Body of pancreas (tissue), 4 donors: ENCODE measurements around the gene C11orf16. TPM values are rescaled to one million over a fixed set of nuclear protein-coding genes. Genes with fewer than 3 reads are reported as not detected.
A peak's percentile ranks its signal among the peaks of the same experiment; 100 is the strongest.

Experiments used
- ATAC-seq: fragments of 150-250 bp; one replicate; pipeline ENCODE4 v1.9.1; 2016
- DNase-seq, 4 donors: peaks; one replicate each; pipeline ENCODE4 v3.0.0-alpha.2; 2019
- H3K27ac ChIP-seq, 4 donors: fragments of 200-600 bp; sonication (generic); 1 replicate in 3 of 4; 2 replicates in 1 of 4; pipeline versions ENCODE4 v1.5.1 to v1.6.1; 2016 to 2019; ENCODE audit warnings: mild to moderate bottlenecking in 1 of 4, mixed read lengths in 1 of 4, moderate library complexity in 1 of 4
- H3K27me3 ChIP-seq, 2 donors: fragments of 200-600 bp; sonication (generic); one replicate each; pipeline ENCODE4 v1.6.0; 2016; ENCODE audit warnings: mild to moderate bottlenecking in 1 of 2
- H3K36me3 ChIP-seq, 2 donors: fragments of 200-600 bp; sonication (generic); replicated peaks in 1 of 2; 2 replicates each; pipeline ENCODE4 v1.5.1; 2016; ENCODE audit warnings: low read depth in 2 of 2; ENCODE audit not compliant: insufficient read depth in 1 of 2
- H3K4me1 ChIP-seq: fragments of 200-600 bp; sonication (generic); one replicate; pipeline ENCODE4 v1.6.0; 2016
- H3K4me3 ChIP-seq, 2 donors: fragments of 200-600 bp; sonication (generic); 1 replicate in 1 of 2; 2 replicates in 1 of 2; pipeline ENCODE4 v1.5.1; 2016 to 2019
- H3K9me3 ChIP-seq, 3 donors: fragments of 200-600 bp; sonication (generic); 1 replicate in 2 of 3; 2 replicates in 1 of 3; pipeline ENCODE4 v1.5.1; 2016
- CTCF ChIP-seq, 7 experiments: fragments of 450-650 bp in 4 of 7; fragments of 200-600 bp in 3 of 7; sonication (generic) in 3 of 7; IDR thresholded peaks; one replicate each; pipeline ENCODE4 v1.5.1; 2016 to 2019; ENCODE audit warnings: antibody characterized with exemption in 7 of 7
- POLR2A ChIP-seq, 3 donors: fragments of 450-650 bp; IDR thresholded peaks; one replicate each; pipeline ENCODE4 v1.6.1; 2016; ENCODE audit warnings: antibody characterized with exemption in 3 of 3, mild to moderate bottlenecking in 2 of 3
- WGBS, 2 donors: methylation state at CpG; one replicate each; pipeline ENCODE4 v1.1.5; 2017; 5-methylcytosine and 5-hydroxymethylcytosine counted together
- intact Hi-C: fragments of 100-400 bp; cut with DNase I; formaldehyde crosslinking; loops from one replicate; pipeline ENCODE4 v1.15.1; 2023
- small RNA-seq: library from RNA; depleted of rRNA; stranded (forward); fragments of <200 nt; gene quantifications from one replicate; pipeline ENCODE3, GENCODE V24; 2016
- total RNA-seq, 2 donors: library from RNA; depleted of rRNA; stranded (reverse); fragments of >200 nt; gene quantifications; one replicate each; pipeline ENCODE4 v1.1.0, GENCODE V29; 2016

Gene C11orf16
- total RNA-seq, 2 donors from 2014 or later = not detected

GRCh38 chr11:8873741-8874405 is 58.9 kb downstream of the C11orf16 start:
- 67 to 83% methylated on average over 6 of the region's 6 CpGs for WGBS, 2 donors
- Histone ChIP-seq H3K4me1 (peaks cover 16% of the 10 kb centered on the region), H3K4me3 (no peak overlapping the region), H3K36me3 (no peaks in the 10 kb centered on the region), H3K9me3 (no peaks in the 10 kb centered on the region), H3K27me3 (no peaks in the 10 kb centered on the region), H3K27ac (no peak overlapping the region)
- DNase-seq = no peak
- intact Hi-C loops = no loop called here
- no peak for ATAC-seq
- no peak for TF ChIP-seq POLR2A (IDR thresholded peaks at IDR 0.05)
- TF ChIP-seq CTCF (IDR thresholded peaks at IDR 0.05) = no peak

- intact Hi-C loops = no loop called here
- H3K27ac ChIP-seq = peak overlapping the region in 2 of 4 donors; percentile 1 to 73
- ATAC-seq = no peak
- no peaks in the 10 kb centered on the region for H3K9me3 ChIP-seq
- TF ChIP-seq CTCF (IDR thresholded peaks at IDR 0.05) = no peak
- TF ChIP-seq POLR2A (IDR thresholded peaks at IDR 0.05) = no peak
- no peak overlapping the region for H3K4me3 ChIP-seq
- peaks cover 16% of the 10 kb centered on the region for H3K4me1 ChIP-seq
- 68 to 85% methylated on average over 5 to 6 of the region's 6 CpGs for WGBS, 2 donors
- no peaks in the 10 kb centered on the region for H3K27me3 ChIP-seq
- no peaks in the 10 kb centered on the region for H3K36me3 ChIP-seq
- DNase-seq = peak in 1 of 4 donors; percentile 7
Observed at GRCh38 chr11:8871962-8872361, 60.8 kb downstream of the C11orf16 start.

- H3K4me3 ChIP-seq = peak overlapping the region; percentile 79 to 82
- H3K36me3 ChIP-seq = no peaks in the 10 kb centered on the region
- intact Hi-C loops = no loop called here
- H3K27me3 ChIP-seq = no peaks in the 10 kb centered on the region
- DNase-seq (peak; percentile 50 to 74 (median 61)), ATAC-seq (peak; percentile 79)
- TF ChIP-seq CTCF (IDR thresholded peaks at IDR 0.05) (no peak), POLR2A (IDR thresholded peaks at IDR 0.05) (peak in 2 of 3 donors; percentile 26 to 37)
- H3K4me1 ChIP-seq = peaks cover 16% of the 10 kb centered on the region
- H3K9me3 ChIP-seq = no peaks in the 10 kb centered on the region
- H3K27ac ChIP-seq = peak overlapping the region; percentile 58 to 81 (median 75)
- 2 to 3% methylated on average over 13 to 27 of the region's 27 CpGs for WGBS, 2 donors
Observed at GRCh38 chr11:8871171-8871775, 61.5 kb downstream of the C11orf16 start.

GRCh38 chr11:8870411-8871170 is 62.2 kb downstream of the C11orf16 start:
- intact Hi-C loops = no loop called here
- peak; percentile 62 to 77 (median 64) for DNase-seq
- Histone ChIP-seq H3K27me3 (no peaks in the 10 kb centered on the region), H3K27ac (peak overlapping the region; percentile 58 to 81 (median 75)), H3K36me3 (no peaks in the 10 kb centered on the region), H3K4me1 (peaks cover 16% of the 10 kb centered on the region), H3K4me3 (peak overlapping the region; percentile 79 to 82), H3K9me3 (no peaks in the 10 kb centered on the region)
- TF ChIP-seq CTCF (IDR thresholded peaks at IDR 0.05) (peak in 1 of 7 experiments; percentile 6), POLR2A (IDR thresholded peaks at IDR 0.05) (peak in 2 of 3 donors; percentile 17 to 28)
- peak; percentile 71 for ATAC-seq
- 0% methylated on average over 11 to 42 of the region's 81 CpGs for WGBS, 2 donors

Small RNAs within 50 kb of the gene (small RNA-seq; reads per million reads assigned to genes)
- gene RF00019 = not detected

Other genes with a start within 250 kb of the C11orf16 start
- 10 to 100 TPM in 1 of 2 donors, 1 to 10 TPM in 1; 8.6 to 21.0 TPM for gene AKIP1, start 21.8 kb downstream of the C11orf16 start, total RNA-seq
- not detected for gene ASCL3, start 10.1 kb upstream of the C11orf16 start, total RNA-seq
- gene TMEM9B, start 31.5 kb upstream of the C11orf16 start, total RNA-seq = 10 to 100 TPM; 19.4 to 62.5 TPM
- gene NRIP3, start 71.1 kb upstream of the C11orf16 start, total RNA-seq = 1 to 10 TPM in 1 of 2 donors, not detected in 1; 2.1 TPM
- gene SCUBE2, start 158.7 kb upstream of the C11orf16 start, total RNA-seq = 10 to 100 TPM in 1 of 2 donors, 1 to 10 TPM in 1; 6.6 to 40.0 TPM